Karpas-422 (cell line): ENCODE data around the gene DVL1. TPM values are rescaled to one million over a fixed set of nuclear protein-coding genes. Genes with fewer than 3 reads are reported as not detected.

ENCODE experiments used
- DNase-seq: peaks from one replicate; pipeline ENCODE4 v3.0.0-alpha.2; 2015
- H2AFZ ChIP-seq: fragments of 200-600 bp; sonication (generic); 2 replicates; pipeline ENCODE4 v1.6.1; 2014; ENCODE audit warnings: antibody characterized with exemption, low read length, mixed read lengths
- H3K27ac ChIP-seq: fragments of 200-600 bp; sonication (generic); 2 replicates; pipeline ENCODE4 v1.5.1; 2014; ENCODE audit warnings: mild to moderate bottlenecking, low read length, moderate library complexity
- H3K27me3 ChIP-seq: fragments of 200-600 bp; sonication (generic); 2 replicates; pipeline ENCODE4 v1.6.1; 2014; ENCODE audit warnings: low read length, mixed read lengths
- H3K36me3 ChIP-seq: fragments of 200-600 bp; sonication (generic); 2 replicates; pipeline ENCODE4 v1.6.1; 2014; ENCODE audit warnings: low read length, mixed read lengths; ENCODE audit not compliant: insufficient read depth
- H3K4me1 ChIP-seq: fragments of 200-600 bp; sonication (generic); 2 replicates; pipeline ENCODE4 v1.6.1; 2014; ENCODE audit warnings: mild to moderate bottlenecking, low read length, mixed read lengths
- H3K4me2 ChIP-seq: fragments of 200-600 bp; sonication (generic); 2 replicates; pipeline ENCODE4 v1.6.1; 2014; ENCODE audit warnings: low read length, low read depth, mild to moderate bottlenecking; ENCODE audit not compliant: poor library complexity, severe bottlenecking
- H3K4me3 ChIP-seq: fragments of 200-600 bp; sonication (generic); 2 replicates; pipeline ENCODE4 v1.5.1; 2014; ENCODE audit warnings: mild to moderate bottlenecking, antibody characterized with exemption, low read length, mixed read lengths
- H3K79me2 ChIP-seq: fragments of 200-600 bp; sonication (generic); 2 replicates; pipeline ENCODE4 v1.6.1; 2014; ENCODE audit warnings: mild to moderate bottlenecking, low read length, mixed read lengths
- H3K9ac ChIP-seq: fragments of 200-600 bp; sonication (generic); 2 replicates; pipeline ENCODE4 v1.6.0; 2014; ENCODE audit warnings: low read length
- H3K9me2 ChIP-seq: fragments of 200-600 bp; sonication (generic), shearing (Covaris generic); replicated peaks from 2 replicates; pipeline ENCODE4 v1.6.0; 2014; ENCODE audit warnings: mild to moderate bottlenecking, low read length, moderate library complexity; ENCODE audit not compliant: insufficient read depth
- H3K9me3 ChIP-seq: fragments of 300-700, 200-600 bp; sonication (generic); 2 replicates; pipeline ENCODE4 v1.6.1; 2014; ENCODE audit warnings: low read length, mixed read lengths
- H4K20me1 ChIP-seq: fragments of 200-600 bp; sonication (generic); 2 replicates; pipeline ENCODE4 v1.6.1; 2014; ENCODE audit warnings: mild to moderate bottlenecking, antibody characterized with exemption, low read length, low read depth; ENCODE audit not compliant: insufficient read depth
- total RNA-seq: library from RNA; depleted of rRNA; stranded (reverse); fragments of >200 nt; shearing (Covaris generic); gene quantifications from 2 replicates; pipeline ENCODE4 v1.2.3, GENCODE V29; 2014; ENCODE audit warnings: low replicate concordance

The DVL1 gene
- total RNA-seq, 1 experiment from 2014 or later, result 36.0 TPM

DNA sequence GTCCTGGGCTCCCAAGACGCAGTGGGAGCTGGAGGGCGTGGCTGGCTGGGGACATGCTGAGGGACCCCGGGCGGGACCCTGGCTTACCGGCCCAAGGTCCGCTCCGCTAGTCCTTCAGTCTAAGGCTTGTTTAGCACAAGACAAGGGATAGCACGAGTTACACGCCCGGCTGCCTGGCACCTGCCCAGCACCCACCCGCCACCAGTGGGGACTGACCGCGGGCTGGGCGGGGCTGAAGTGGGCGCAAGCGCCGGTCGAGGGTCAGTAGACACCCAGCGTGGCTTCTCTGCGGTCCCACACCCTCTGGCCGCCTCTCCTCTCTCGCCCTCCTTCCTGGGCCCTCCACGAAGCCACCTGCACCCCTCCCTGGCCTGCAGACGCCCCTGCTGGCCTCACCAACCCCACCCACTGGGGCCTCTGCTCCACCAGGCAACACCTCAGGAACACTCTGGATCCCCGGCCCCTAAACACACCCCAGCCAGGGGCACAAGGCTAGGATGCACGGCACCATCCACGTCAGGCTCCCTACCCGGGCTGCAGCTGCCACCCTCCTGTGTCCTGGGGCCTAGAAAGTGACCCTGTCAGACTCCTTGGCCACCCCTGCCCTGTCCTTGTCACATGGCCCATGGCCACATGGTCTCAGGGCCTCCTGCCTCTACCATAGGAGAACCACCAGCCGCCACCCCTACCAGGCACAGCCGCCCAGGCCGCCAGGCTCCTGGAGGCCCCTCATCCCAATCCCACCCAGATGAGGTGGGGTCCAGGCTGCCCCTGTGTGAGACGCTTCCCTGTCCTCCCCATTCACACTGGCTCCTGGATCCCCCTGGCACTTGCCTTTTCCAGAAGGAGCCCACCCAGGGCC, 12.1 kb downstream of the DVL1 start:
- Histone ChIP-seq H3K9me2 (no peaks in the 10 kb centered on the region), H3K4me1 (peaks cover 24% of the 10 kb centered on the region), H3K27ac (no peak overlapping the region), H3K27me3 (no peaks in the 10 kb centered on the region), H3K4me3 (no peak overlapping the region), H3K9me3 (no peaks in the 10 kb centered on the region), H2AFZ (no peak overlapping the region), H3K36me3 (peaks cover 5% of the 10 kb centered on the region), H4K20me1 (peaks cover 17% of the 10 kb centered on the region), H3K79me2 (peaks cover 3% of the 10 kb centered on the region; the same call in 1 of the 2 replicates), H3K4me2 (no peak overlapping the region), H3K9ac (no peak overlapping the region)
- DNase-seq, result no peak

DNA sequence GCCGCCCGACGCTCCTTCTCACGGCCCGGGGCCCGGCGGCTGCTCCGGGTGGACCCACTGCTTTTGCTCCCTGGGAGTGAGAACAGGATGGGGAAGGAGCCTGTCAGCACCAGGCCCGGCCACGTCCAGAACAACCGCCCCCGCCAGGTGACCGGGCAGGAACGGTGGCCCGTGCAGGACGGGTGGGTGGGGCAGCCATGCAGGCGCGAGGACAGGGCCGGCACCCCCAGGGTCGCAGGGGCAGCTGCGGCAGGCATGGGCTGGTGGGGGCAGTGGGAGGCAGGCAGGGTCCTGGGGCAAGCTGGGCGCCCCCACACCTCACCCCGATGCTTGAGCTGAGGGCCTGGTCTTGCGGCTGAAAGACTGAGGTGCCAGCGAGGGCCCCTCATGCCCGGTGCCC, 12.8 kb downstream of the DVL1 start:
- Histone ChIP-seq H3K4me1 (peaks cover 31% of the 10 kb centered on the region), H3K36me3 (peaks cover 5% of the 10 kb centered on the region; the same call in 1 of the 2 replicates), H3K9ac (no peak overlapping the region), H3K9me3 (no peaks in the 10 kb centered on the region), H3K27me3 (no peaks in the 10 kb centered on the region), H4K20me1 (peaks cover 17% of the 10 kb centered on the region), H3K79me2 (peaks cover 7% of the 10 kb centered on the region; the same call in 1 of the 2 replicates), H3K4me3 (no peak overlapping the region), H3K27ac (no peak overlapping the region), H3K4me2 (no peak overlapping the region), H3K9me2 (no peaks in the 10 kb centered on the region), H2AFZ (no peak overlapping the region)
- no peak for DNase-seq

DNA sequence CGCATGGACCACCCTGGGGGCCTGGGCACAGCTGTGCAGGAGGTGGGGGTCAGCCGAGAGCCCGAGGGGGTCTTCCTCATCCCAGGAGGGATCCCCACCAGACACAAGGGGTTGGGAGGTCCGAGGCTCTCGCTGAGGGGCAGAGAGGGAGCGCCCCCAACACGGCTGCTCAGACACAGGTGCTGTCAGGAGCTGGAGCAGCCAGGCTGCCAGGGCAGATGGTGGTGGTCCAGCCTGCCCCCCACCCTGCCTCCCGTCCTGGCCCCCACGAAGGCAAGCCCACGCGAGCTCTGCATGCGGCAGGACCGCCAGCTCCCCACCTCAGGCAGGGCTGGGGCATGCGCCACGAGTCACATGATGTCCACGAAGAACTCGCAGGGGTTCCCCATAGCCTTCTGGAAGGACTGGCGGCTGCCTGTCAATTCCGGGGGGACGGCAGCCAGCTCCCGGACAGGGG, 13.4 kb downstream of the DVL1 start:
- Histone ChIP-seq H3K27me3 (no peaks in the 10 kb centered on the region), H2AFZ (no peak overlapping the region), H3K4me2 (no peak overlapping the region), H3K27ac (peak overlapping the region; percentile 53; the same call in 1 of the 2 replicates), H3K36me3 (peaks cover 4% of the 10 kb centered on the region; the same call in 1 of the 2 replicates), H3K9me3 (no peaks in the 10 kb centered on the region), H3K9me2 (no peaks in the 10 kb centered on the region), H3K4me1 (peaks cover 37% of the 10 kb centered on the region), H3K9ac (no peak overlapping the region), H4K20me1 (peaks cover 17% of the 10 kb centered on the region), H3K4me3 (no peak overlapping the region), H3K79me2 (peaks cover 10% of the 10 kb centered on the region; the same call in 1 of the 2 replicates)
- DNase-seq, result peak; percentile 61

GRCh38 chr1:1335283-1335682, 13.9 kb downstream of the DVL1 start:
- Histone ChIP-seq H3K9ac (no peak overlapping the region), H2AFZ (no peak overlapping the region), H3K4me3 (no peak overlapping the region), H3K36me3 (peaks cover 3% of the 10 kb centered on the region; the same call in 1 of the 2 replicates), H3K4me2 (no peak overlapping the region), H3K9me3 (no peaks in the 10 kb centered on the region), H3K27ac (peak overlapping the region; percentile 53), H3K79me2 (peaks cover 10% of the 10 kb centered on the region; the same call in 1 of the 2 replicates), H3K27me3 (no peaks in the 10 kb centered on the region), H4K20me1 (peaks cover 17% of the 10 kb centered on the region), H3K4me1 (peaks cover 42% of the 10 kb centered on the region), H3K9me2 (no peaks in the 10 kb centered on the region)
- DNase-seq, result peak; percentile 73

GRCh38 chr1:1334835-1335234, 14.4 kb downstream of the DVL1 start:
- Histone ChIP-seq H3K4me1 (peaks cover 47% of the 10 kb centered on the region), H3K9me2 (no peaks in the 10 kb centered on the region), H3K9ac (no peak overlapping the region), H3K4me3 (no peak overlapping the region), H3K9me3 (no peaks in the 10 kb centered on the region), H3K36me3 (peaks cover 3% of the 10 kb centered on the region; the same call in 1 of the 2 replicates), H4K20me1 (peaks cover 17% of the 10 kb centered on the region), H3K4me2 (no peak overlapping the region), H2AFZ (no peak overlapping the region), H3K27me3 (no peaks in the 10 kb centered on the region), H3K79me2 (peaks cover 10% of the 10 kb centered on the region; the same call in 1 of the 2 replicates), H3K27ac (peak overlapping the region; percentile 53)
- DNase-seq, result peak; percentile 55

GRCh38 chr1:1333551-1334241, 15.5 kb downstream of the DVL1 start:
- no peak overlapping the region for H3K27ac ChIP-seq
- H3K36me3 ChIP-seq, result peaks cover 3% of the 10 kb centered on the region; the same call in 1 of the 2 replicates
- peaks cover 17% of the 10 kb centered on the region for H4K20me1 ChIP-seq
- H3K4me3 ChIP-seq, result no peak overlapping the region
- peaks cover 10% of the 10 kb centered on the region; the same call in 1 of the 2 replicates for H3K79me2 ChIP-seq
- H3K4me2 ChIP-seq, result no peak overlapping the region
- no peak overlapping the region for H2AFZ ChIP-seq
- no peak overlapping the region for H3K9ac ChIP-seq
- H3K9me2 ChIP-seq, result no peaks in the 10 kb centered on the region
- DNase-seq, result no peak
- no peaks in the 10 kb centered on the region for H3K27me3 ChIP-seq
- H3K9me3 ChIP-seq, result no peaks in the 10 kb centered on the region
- H3K4me1 ChIP-seq, result peaks cover 58% of the 10 kb centered on the region

DNA sequence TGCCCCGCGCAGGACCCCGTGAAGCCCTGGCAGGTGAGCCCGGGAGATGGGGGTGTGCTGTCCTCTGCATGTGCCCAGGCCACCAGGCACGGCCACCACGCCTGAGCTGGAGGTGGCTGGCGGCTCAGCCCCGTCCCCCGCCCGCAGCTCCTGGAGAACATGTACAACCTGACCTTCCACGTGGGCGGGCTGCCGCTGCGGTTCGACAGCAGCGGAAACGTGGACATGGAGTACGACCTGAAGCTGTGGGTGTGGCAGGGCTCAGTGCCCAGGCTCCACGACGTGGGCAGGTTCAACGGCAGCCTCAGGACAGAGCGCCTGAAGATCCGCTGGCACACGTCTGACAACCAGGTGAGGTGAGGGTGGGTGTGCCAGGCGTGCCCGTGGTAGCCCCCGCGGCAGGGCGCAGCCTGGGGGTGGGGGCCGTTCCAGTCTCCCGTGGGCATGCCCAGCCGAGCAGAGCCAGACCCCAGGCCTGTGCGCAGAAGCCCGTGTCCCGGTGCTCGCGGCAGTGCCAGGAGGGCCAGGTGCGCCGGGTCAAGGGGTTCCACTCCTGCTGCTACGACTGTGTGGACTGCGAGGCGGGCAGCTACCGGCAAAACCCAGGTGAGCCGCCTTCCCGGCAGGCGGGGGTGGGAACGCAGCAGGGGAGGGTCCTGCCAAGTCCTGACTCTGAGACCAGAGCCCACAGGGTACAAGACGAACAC, 16.3 kb downstream of the DVL1 start:
- Histone ChIP-seq H3K9me2 (no peaks in the 10 kb centered on the region), H3K36me3 (peaks cover 3% of the 10 kb centered on the region; the same call in 1 of the 2 replicates), H2AFZ (no peak overlapping the region), H3K9me3 (no peaks in the 10 kb centered on the region), H3K9ac (no peak overlapping the region), H3K27ac (no peak overlapping the region), H3K4me1 (peaks cover 66% of the 10 kb centered on the region), H3K4me2 (no peak overlapping the region), H4K20me1 (peaks cover 17% of the 10 kb centered on the region), H3K4me3 (peak overlapping the region; percentile 80; the same call in 1 of the 2 replicates), H3K27me3 (no peaks in the 10 kb centered on the region), H3K79me2 (peaks cover 10% of the 10 kb centered on the region; the same call in 1 of the 2 replicates)
- DNase-seq, result no peak
